Suppressor macrophage treated with lipopolysaccharide for 1 hour (primary cell): ENCODE measurements around the gene APLP2.
"Not testable (repeated sequence)": the region's sequence is repeated elsewhere in the genome, so short reads cannot be mapped to it uniquely, and the experiment has no call there.

ENCODE experiments used
- DNase-seq, 3 donors: peaks; one replicate each; pipeline ENCODE4 v3.0.0-alpha.2; 2020 to 2022

The APLP2 gene

DNA sequence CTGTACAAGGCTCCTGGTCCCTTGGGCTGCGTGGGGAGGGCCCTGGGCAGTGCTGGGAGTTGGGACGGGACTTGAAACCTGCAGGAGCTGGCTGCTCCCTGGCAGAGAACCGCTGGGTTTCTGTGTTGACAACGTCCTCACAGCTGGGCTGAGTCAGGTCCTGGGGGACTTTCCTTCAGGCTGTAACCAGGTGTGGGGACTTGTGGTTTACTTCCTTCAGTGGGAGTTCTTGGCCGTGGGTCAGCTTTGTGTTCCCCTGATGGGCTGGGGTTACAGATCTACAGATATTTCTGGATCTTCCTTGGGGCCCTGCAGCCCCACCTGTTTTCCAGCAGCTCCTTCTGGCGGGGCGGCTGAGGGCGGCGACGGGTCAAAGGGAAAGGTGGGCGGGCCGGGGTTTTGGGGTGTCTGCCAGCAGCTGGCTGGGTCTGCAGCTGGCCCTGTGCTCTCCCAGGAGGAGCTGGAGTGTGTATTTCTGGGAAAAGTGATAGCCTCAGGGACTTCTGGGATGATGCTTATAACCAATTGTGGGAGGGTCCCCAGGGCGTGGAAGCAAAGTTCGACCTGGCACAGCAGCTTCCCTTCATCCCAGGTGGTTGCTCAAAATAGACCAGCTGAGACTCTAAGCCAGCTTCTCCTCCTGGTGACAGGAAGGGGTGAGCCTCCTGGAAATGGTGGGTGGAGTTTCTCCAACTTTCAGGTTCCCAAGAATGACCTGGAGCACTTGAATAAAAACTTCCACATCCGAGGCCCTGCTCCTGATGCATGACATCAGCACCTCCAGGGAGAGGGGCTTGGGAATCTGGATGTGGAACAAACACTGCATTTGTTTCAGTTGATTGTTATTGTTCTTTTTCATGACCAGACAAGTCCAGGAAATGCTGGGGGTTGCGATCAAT lies 109.0 kb downstream of the APLP2 start:
- DNase-seq, result no peak

DNA sequence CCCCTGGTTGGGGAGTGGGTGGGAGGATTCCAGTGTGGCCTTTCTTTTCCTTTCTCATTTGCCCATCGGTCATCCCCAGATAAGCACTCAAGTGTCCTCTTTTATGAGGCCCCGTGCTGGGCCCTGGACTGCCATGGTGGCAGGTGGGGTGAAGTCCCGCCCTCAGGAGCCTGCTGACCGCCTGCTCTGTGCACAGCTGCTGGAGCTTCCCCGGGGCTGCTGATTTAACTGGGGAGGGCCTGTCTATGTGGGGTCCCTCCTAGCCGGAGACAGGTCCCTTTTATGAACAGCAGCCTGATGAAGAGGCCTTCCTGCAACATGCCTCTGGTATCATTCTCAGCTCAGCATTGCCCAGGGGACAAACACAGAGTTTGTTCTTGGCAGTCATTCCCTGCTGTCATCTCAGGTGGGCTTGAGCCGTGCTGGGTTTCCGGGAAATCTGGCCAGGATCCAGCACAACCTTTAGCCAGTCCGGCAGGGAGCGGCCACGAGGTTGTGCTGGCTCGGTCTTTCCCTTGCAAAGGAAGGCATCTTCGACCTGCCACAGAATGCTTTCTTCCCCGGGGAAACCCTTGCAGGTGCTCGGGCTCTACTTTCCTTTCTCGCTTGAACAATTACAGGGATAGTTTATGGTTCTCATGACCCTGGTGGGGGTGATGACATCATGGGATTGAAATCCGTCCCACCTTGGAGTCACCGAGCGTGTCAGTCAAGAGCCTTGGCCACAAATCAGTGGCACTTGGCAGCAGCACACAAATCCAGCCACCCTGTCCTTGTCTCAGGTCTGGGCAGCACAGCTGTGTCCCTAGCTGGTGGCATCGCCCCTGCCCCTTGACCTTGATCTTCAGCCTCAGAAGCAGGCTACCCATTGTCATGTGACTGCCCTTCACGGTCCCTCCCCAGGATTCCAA lies 110.0 kb downstream of the APLP2 start:
- DNase-seq, result no peak

DNA sequence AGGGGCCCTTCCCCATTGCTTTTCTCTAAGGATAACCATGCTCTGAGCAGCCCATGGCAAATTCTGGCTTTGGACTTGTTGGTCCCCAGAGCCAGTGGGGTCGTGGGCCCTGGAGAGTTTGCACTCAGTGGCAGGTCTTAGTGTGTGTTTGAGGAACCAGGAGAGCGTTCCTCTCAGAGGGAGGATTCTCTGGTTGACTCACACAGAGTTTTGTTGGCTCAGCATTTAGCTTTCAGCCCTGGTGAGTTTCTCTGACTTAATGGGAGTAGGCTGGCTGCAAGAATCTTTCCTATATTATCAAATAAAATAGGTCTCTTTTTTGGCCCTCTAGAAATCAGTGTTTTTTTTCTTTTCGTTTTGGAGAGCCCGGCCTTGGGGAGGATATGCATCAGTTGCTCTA lies 110.8 kb downstream of the APLP2 start:
- peak; percentile 72 to 87 (median 82) for DNase-seq

DNA sequence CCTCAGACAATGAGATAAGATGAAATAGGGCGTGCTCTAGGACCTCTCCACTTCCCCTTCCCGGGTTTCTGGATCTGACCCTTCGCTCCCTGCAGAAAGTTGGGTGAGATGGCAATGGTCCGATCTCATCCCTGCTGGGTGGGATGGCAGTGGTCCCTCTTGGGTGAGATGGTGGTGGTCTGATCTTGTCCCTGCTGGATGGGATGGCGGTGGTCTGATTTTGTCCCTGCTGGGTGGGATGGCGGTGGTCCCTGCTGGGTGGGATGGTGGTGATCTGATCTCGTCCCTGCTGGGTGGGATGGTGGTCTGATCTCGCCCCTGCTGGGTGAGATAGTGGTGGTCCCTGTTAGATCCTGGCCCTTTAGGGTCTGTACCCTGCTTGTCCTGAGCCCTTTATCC lies 111.2 kb downstream of the APLP2 start:
- DNase-seq, result no peak

DNA sequence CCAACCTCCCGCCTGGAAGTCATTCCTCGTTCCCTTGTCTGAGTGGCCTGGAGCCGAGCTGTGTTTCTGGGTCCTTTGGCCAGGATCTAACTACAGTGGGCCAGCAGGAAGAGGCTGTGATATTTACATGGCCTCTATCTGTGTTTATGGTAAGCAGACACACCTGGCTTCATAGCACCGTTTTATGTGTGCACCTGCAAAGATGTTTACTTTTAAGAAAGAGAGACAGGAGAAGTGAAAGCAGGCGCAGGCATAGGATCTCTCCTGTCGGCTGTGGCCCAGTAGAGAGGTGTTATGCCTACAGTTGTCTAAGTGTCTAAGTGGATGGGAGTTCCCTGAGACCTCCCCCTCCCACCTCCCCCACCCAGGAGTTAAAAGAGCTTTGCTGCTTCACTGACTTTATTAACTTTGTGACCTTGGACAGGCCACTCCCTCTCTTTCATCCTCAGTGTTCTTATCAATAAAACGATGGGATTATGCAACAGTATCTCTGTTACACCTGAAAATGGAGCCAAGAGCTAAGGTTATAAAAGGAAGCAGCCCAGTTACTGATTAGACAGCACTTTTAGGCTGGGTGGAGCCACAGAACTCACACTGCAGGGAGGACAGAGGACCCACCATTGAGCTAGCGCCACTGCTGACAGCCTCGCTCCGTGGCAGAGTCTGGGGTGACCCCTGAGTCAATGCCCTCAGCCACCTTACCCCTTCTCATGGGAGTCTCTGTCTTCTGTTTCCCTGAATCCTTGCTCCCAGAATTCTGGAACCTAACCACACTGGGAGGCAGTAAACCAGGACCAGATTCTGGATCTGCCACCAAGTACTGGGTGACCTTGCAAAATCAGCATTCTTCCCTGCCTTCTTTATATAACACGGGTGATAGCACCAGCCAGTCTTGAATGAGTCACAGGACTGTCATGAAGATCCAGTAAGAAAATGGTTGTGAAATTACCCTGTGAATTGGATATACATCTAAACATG lies 111.9 kb downstream of the APLP2 start:
- DNase-seq, result peak; percentile 73 to 89 (median 88)

DNA sequence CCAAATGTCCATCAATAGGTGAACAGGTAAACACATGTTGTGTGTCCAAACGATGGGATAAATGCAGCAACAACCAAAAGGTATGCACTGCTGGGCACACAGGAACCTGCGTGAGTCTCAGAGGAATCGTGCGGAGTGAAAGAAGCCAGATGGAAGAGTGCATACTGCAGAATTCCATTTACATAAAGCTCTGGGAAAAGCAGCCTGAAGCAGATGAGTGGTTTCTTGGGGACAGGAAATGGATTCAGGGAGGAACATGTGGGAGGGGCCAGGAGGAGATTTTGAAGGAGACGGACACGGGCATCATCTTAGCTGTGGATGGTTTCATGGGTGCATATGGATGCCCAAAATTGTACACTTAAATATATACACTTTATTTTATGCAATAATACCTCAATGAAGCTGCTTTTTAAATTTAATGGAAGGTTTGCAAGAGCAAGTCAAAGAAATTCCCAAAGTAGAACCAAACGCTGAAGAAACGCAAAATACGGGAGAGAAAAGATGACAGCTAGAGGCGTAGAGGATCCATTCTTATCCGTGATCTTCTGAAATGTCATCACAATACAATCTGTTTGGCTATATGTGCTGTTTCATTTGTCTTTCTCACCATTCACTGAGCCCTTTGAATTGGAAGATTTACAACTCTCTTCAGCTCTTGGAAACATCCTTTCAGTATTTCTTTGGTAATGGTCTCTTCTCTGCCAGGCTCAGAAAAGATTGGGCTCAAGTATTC lies 114.3 kb downstream of the APLP2 start:
- DNase-seq, result no peak

DNA sequence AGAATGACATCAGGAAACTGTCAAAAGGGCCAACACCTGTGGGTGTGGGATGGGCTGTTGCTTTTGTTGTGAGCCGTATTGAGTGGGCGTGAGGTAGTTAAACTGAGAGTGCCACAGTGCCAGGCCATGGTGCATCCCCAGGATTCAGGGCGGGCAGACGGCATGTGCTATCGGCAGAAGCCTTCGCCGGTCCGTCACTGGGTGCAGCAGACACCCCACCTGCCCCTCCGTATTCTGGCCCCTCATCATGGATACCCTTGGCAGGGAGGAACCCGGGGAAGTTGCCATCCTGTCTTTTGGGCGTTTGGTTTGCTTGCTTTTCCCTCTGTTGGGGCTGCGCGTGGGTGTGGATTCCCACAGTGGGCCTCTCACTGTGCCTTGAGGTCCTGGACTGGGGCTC lies 117.4 kb downstream of the APLP2 start:
- no peak for DNase-seq

DNA sequence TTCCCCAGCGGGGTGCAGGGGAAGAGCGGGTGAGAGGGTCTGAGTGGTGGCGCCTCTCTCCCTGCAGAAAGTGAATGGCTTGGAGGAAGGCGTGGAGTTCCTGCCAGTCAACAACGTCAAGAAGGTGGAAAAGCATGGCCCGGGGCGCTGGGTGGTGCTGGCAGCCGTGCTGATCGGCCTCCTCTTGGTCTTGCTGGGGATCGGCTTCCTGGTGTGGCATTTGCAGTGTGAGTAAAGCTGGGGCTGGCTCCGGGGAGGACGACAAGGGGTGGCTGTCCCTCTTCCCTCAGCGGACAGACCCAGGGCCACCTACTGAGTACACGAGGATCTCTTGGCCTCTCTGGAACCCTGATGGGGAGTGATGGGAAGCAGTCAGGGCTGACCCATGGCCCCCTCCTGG lies 118.4 kb downstream of the APLP2 start:
- no peak for DNase-seq

DNA sequence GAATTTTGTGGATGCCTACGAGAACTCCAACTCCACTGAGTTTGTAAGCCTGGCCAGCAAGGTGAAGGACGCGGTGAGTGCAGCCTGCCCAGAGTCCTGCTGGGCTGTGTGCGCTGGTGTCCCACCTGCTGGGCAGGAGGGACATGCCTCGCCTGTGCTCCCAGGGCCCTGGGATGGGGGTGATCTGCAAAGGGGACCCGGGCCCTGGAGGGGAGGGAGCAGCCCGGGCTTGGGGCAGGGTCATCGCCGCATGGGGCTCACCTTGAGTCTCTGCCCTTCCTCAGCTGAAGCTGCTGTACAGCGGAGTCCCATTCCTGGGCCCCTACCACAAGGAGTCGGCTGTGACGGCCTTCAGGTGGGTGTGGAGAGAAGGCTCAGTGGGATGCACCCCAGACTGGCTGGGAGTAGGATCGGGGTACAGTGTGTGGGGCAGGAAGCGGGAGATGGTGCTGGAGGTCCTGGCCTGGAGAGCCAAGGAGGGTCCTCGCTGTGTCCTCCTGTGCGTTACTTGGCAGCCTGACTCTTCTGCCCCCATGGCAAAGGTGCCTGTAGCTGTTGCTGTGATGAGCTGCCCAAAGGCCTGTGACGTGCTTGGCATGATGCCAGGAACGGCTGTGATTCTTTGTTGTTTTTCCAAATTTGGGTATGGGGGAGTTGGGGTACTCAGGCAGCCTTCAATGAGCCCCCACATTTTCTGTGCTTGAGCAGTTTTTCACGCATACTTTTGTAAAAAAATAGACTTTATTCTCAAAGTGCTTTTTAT lies 119.1 kb downstream of the APLP2 start:
- no peak for DNase-seq

DNA sequence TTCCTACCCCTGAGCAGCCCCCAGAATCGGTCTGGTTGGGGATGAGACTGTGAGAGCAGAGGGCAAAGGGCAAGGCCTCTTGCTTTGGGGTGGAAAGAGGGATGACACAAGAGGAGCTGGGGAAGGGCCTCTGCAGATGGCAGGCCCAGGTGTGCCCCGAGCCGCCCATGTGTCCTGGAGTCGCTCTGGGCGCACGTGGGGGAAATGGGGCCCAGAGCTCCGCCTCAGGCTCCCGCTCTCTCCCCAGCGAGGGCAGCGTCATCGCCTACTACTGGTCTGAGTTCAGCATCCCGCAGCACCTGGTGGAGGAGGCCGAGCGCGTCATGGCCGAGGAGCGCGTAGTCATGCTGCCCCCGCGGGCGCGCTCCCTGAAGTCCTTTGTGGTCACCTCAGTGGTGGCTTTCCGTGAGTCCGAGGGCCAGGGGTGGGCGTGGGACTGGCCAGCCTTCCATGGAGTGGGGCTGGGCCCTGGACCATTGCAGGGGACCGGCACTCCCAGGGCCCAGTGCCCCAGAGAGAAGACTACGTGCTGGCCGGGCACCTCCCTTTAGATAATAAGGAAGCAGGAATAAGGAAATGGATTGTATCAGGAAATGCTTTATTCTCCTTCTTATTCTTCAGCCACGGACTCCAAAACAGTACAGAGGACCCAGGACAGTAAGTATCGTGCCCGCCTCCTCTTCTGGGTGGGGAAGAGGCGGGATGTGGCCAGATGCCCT lies 120.0 kb downstream of the APLP2 start:
- peak in 1 of 3 donors; percentile 15 for DNase-seq

DNA sequence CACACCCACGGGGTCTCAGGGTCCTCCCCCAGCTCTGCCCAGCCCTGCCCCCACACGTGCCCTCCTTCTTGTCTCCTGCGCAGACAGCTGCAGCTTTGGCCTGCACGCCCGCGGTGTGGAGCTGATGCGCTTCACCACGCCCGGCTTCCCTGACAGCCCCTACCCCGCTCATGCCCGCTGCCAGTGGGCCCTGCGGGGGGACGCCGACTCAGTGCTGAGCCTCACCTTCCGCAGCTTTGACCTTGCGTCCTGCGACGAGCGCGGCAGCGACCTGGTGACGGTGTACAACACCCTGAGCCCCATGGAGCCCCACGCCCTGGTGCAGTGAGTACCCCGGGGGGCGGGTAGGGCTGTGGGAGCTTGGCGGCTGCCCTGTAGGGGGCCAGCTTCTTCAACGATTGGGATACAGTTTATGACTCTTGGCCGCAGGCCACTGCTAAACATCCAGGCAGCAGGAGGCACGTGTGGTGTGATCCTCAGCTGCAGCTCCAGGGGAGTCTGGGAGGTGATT lies 120.7 kb downstream of the APLP2 start:
- DNase-seq, result no peak

DNA sequence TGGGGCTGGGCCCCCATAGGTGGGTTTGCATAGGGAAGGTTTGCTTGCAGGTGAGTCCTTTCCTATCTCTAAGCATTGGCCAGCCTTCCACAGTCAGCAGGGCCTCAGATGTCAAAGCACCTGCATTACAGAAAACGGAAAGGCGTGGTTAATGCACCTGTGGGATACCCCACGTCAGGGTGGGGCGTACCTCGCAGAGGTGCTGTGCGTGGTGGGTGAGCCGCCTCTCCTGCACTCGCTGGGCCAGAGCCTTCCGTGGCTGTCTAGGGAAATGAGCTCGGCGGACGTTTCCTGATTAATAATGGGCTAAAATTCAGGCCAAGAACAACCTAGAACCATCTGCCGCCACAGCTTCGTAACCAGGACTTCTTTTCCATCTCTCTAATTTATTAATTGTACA lies 122.2 kb downstream of the APLP2 start:
- no peak for DNase-seq

DNA sequence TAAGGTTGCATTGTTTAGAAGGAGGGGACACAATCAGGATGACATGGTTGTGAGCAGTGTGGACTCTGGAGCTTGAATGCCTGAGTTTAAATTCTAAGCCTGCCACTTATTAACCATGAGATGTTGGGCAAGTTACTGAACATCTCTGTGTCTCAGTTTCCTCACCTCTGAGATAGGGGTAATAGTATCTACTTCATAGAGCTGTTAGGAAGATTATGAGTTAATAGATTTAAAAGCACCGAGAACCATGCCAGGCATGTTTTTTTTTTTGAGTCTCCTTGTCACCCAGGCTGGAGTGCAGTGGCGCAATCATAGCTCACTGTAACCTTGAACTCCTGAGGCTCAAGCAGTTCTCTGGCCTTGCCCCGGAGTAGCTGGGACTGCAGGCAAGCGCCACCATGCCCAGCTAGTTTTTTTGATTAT lies 123.2 kb downstream of the APLP2 start:
- no peak for DNase-seq

DNA sequence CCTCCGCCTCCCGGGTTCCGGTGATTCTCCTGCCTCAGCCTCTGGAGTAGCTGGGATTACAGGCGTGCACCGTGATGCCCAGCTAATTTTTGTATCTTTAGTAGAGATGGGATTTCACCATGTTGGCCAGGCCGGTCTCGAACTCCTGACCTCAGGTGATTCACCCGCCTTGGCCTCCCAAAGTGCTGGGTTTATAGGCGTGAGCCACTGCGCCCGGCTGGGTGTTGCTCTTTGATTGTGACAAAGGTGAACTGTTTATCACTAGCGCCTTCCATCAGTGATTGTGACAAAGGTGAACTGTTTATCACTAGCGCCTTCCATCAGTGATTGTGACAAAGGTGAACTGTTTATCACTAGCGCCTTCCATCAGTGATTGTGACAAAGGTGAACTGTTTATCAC lies 123.9 kb downstream of the APLP2 start:
- not testable (repeated sequence) for DNase-seq
